Activated naive CD4-positive, alpha-beta T cell treated with anti-CD3 and anti-CD28 coated beads, Interleukin-2, amount 50 U/mL, for 16 hours (primary cell): ENCODE measurements around the gene SLC15A4.
"Not testable (repeated sequence)": the region's sequence is repeated elsewhere in the genome, so short reads cannot be mapped to it uniquely, and the experiment has no call there.

Experiments
- DNase-seq: peaks from one replicate; pipeline ENCODE4 v3.0.0-alpha.2; 2020

Gene SLC15A4

GRCh38 chr12:128823916-128824839 is at the start of gene SLC15A4:
Gene SLC15A4 (minus strand): TSS chr12:128823958. CDS start chr12:128823943, 15 bp downstream.
- DNase-seq, result peak; percentile 93

GRCh38 chr12:128872303-128872702 is 48.5 kb upstream of the SLC15A4 start:
- DNase-seq, result no peak

GRCh38 chr12:128871516-128871892 is 47.7 kb upstream of the SLC15A4 start:
- DNase-seq, result no peak

- no peak for DNase-seq
Observed at GRCh38 chr12:128867466-128867865, 43.7 kb upstream of the SLC15A4 start.

- no peak for DNase-seq
Observed at GRCh38 chr12:128864516-128865186, 40.9 kb upstream of the SLC15A4 start.

GRCh38 chr12:128863957-128864356 is 40.2 kb upstream of the SLC15A4 start:
- no peak for DNase-seq

- DNase-seq, result no peak
Observed at GRCh38 chr12:128861226-128862016, 37.7 kb upstream of the SLC15A4 start.

GRCh38 chr12:128859311-128859710 is 35.6 kb upstream of the SLC15A4 start:
- DNase-seq, result no peak

GRCh38 chr12:128857133-128857763 is 33.5 kb upstream of the SLC15A4 start:
- no peak for DNase-seq

GRCh38 chr12:128856791-128857078 is 33.0 kb upstream of the SLC15A4 start:
- no peak for DNase-seq

GRCh38 chr12:128856035-128856790 is 32.5 kb upstream of the SLC15A4 start:
- no peak for DNase-seq

- DNase-seq, result no peak
Observed at GRCh38 chr12:128853600-128854197, 29.9 kb upstream of the SLC15A4 start.

- no peak for DNase-seq
Observed at GRCh38 chr12:128852885-128853599, 29.3 kb upstream of the SLC15A4 start, which contains the start of gene GLT1D1. Gene GLT1D1 (plus strand): TSS chr12:128853478. CDS start chr12:128853582, 104 bp downstream.

GRCh38 chr12:128852026-128852698 is 28.4 kb upstream of the SLC15A4 start:
- DNase-seq, result no peak

- not testable (repeated sequence) for DNase-seq
Observed at GRCh38 chr12:128851429-128851828, 27.7 kb upstream of the SLC15A4 start.

GRCh38 chr12:128850400-128850799 is 26.6 kb upstream of the SLC15A4 start:
- no peak for DNase-seq

- not testable (repeated sequence) for DNase-seq
Observed at GRCh38 chr12:128849806-128850205, 26.0 kb upstream of the SLC15A4 start.

- DNase-seq, result no peak
Observed at GRCh38 chr12:128848371-128848770, 24.6 kb upstream of the SLC15A4 start.

- DNase-seq, result not testable (repeated sequence)
Observed at GRCh38 chr12:128846671-128847070, 22.9 kb upstream of the SLC15A4 start.

- DNase-seq, result no peak
Observed at GRCh38 chr12:128844031-128844635, 20.4 kb upstream of the SLC15A4 start.
